KMS-11 (cell line): Measurements from ENCODE around the gene GRM7.

Experiments used
- H2AFZ ChIP-seq: fragments of 200-600 bp; sonication (generic); 2 replicates; pipeline ENCODE4 v1.6.1; 2016; ENCODE audit warnings: antibody characterized with exemption, mixed run types, low read depth
- H3K27ac ChIP-seq: fragments of 200-600 bp; sonication (generic); 2 replicates; pipeline ENCODE4 v1.6.1; 2016; ENCODE audit warnings: mild to moderate bottlenecking, mixed run types
- H3K27me3 ChIP-seq: fragments of 200-600 bp; sonication (generic); 2 replicates; pipeline ENCODE4 v1.6.1; 2017; ENCODE audit warnings: mild to moderate bottlenecking, low read depth, mixed run types, moderate library complexity; ENCODE audit not compliant: insufficient read depth
- H3K36me3 ChIP-seq: fragments of 200-600 bp; sonication (generic); 2 replicates; pipeline ENCODE4 v1.6.1; 2017; ENCODE audit warnings: mild to moderate bottlenecking, mixed run types; ENCODE audit not compliant: insufficient read depth
- H3K4me1 ChIP-seq: fragments of 200-600 bp; sonication (generic); 2 replicates; pipeline ENCODE4 v1.6.1; 2016; ENCODE audit warnings: mild to moderate bottlenecking, low read depth, mixed run types; ENCODE audit not compliant: poor library complexity, severe bottlenecking
- H3K4me2 ChIP-seq: fragments of 200-600 bp; sonication (generic); 2 replicates; pipeline ENCODE4 v1.7.0; 2016; ENCODE audit warnings: mild to moderate bottlenecking, mixed run types
- H3K4me3 ChIP-seq: fragments of 200-600 bp; sonication (generic); IDR thresholded peaks from 2 replicates; pipeline ENCODE4 v1.6.1; 2017; ENCODE audit warnings: low read depth, low read length, mixed read lengths; ENCODE audit not compliant: insufficient read depth
- H3K79me2 ChIP-seq: fragments of 200-600 bp; sonication (generic); 2 replicates; pipeline ENCODE4 v1.6.1; 2016; ENCODE audit warnings: low read depth, mixed run types; ENCODE audit not compliant: insufficient read depth
- H3K9ac ChIP-seq: fragments of 200-600 bp; sonication (generic); 2 replicates; pipeline ENCODE4 v1.6.1; 2016; ENCODE audit warnings: mild to moderate bottlenecking, mixed run types
- H4K20me1 ChIP-seq: fragments of 200-600 bp; sonication (generic); 2 replicates; pipeline ENCODE4 v1.6.1; 2016; ENCODE audit warnings: mild to moderate bottlenecking, mixed run types; ENCODE audit not compliant: insufficient read depth
- TF ChIP-seq, protein P1 (sequence below): fragments of 200-600 bp; sonication (generic); conservative IDR thresholded peaks from 2 replicates; pipeline ENCODE4 v1.6.1; 2017; ENCODE audit warnings: low read depth, mild to moderate bottlenecking, antibody characterized with exemption, low read length, moderate library complexity, mixed read lengths

The GRM7 gene

DNA sequence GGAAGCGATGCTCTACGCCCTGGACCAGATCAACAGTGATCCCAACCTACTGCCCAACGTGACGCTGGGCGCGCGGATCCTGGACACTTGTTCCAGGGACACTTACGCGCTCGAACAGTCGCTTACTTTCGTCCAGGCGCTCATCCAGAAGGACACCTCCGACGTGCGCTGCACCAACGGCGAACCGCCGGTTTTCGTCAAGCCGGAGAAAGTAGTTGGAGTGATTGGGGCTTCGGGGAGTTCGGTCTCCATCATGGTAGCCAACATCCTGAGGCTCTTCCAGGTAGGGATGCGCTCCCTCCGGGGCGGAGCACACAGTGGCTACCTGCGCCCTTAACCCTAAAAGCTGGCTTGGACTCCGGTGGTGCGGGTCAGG lies 698 bp downstream of the GRM7 start:
- TF ChIP-seq, protein P1, sequence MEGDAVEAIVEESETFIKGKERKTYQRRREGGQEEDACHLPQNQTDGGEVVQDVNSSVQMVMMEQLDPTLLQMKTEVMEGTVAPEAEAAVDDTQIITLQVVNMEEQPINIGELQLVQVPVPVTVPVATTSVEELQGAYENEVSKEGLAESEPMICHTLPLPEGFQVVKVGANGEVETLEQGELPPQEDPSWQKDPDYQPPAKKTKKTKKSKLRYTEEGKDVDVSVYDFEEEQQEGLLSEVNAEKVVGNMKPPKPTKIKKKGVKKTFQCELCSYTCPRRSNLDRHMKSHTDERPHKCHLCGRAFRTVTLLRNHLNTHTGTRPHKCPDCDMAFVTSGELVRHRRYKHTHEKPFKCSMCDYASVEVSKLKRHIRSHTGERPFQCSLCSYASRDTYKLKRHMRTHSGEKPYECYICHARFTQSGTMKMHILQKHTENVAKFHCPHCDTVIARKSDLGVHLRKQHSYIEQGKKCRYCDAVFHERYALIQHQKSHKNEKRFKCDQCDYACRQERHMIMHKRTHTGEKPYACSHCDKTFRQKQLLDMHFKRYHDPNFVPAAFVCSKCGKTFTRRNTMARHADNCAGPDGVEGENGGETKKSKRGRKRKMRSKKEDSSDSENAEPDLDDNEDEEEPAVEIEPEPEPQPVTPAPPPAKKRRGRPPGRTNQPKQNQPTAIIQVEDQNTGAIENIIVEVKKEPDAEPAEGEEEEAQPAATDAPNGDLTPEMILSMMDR = no peak
- no peaks in the 10 kb centered on the region for H4K20me1 ChIP-seq
- no peaks in the 10 kb centered on the region for H3K36me3 ChIP-seq
- no peak overlapping the region for H3K4me3 ChIP-seq
- H3K27ac ChIP-seq = no peak overlapping the region
- no peak overlapping the region for H2AFZ ChIP-seq
- H3K9ac ChIP-seq = no peak overlapping the region
- H3K27me3 ChIP-seq = no peaks in the 10 kb centered on the region
- H3K79me2 ChIP-seq = no peaks in the 10 kb centered on the region
- H3K4me2 ChIP-seq = no peak overlapping the region
- H3K4me1 ChIP-seq = no peaks in the 10 kb centered on the region

DNA sequence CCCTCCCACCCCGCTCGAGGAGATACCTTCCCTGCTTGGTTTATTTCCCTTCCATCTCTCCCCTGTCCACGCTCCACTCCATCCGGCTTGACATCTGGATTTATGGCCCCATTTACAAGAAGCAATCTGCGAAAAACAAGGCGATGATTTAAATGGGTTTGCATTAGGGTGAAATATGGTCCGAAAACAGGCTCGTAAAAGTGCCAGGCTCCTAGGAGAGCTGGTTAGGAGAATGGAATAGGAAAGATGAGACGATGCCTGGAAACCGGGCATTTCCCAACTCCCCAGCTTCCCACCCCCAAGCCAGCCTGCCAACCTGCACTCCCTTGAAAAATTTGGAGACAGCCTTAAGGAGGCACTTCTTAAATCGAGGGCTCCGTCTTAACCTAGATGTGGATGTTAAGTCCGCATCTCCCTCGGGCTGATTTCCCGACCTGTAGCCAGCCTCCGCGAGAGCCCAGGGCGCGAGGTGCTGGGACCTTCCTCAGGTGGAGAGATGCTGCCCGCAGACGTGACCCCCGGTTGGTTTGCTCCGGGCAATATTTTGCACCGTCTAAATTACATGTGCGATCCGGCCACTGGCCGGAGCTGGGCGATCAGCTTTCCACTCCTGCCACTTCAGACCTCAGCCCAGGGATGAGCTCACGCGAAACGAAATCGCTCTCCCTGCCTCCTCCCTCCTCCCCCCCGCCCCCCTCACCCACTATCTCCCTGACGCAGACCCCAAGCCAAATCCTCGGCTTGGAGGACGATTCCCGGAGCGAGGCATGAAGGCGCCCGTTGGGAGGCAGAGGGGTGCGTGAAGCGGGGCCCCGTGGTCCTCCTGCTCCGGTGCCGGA lies 1.3 kb downstream of the GRM7 start:
- no peak overlapping the region for H3K4me2 ChIP-seq
- TF ChIP-seq, protein P1 = no peak
- H3K79me2 ChIP-seq = no peaks in the 10 kb centered on the region
- H3K4me3 ChIP-seq = no peak overlapping the region
- H3K9ac ChIP-seq = no peak overlapping the region
- no peak overlapping the region for H2AFZ ChIP-seq
- no peaks in the 10 kb centered on the region for H3K27me3 ChIP-seq
- no peak overlapping the region for H3K27ac ChIP-seq
- H3K4me1 ChIP-seq = no peaks in the 10 kb centered on the region
- H4K20me1 ChIP-seq = no peaks in the 10 kb centered on the region
- no peaks in the 10 kb centered on the region for H3K36me3 ChIP-seq

DNA sequence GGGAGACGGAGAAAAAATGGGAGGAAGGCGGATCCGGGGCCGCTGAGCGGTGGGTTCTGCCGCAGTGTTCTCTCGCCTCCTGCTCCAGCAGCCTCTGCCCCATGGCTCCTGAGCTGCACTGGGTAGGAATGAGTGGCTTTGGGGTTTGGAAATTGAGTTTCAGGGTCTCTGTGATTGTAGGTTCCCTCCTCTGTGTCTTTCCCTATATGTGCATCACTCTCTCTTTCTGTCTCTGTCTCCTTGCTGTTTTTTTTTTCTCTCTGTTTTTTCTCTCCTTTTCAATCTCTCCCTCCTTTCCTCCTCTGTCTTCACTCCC lies 1.9 kb downstream of the GRM7 start:
- no peak overlapping the region for H3K9ac ChIP-seq
- H3K4me3 ChIP-seq = no peak overlapping the region
- no peak overlapping the region for H3K4me2 ChIP-seq
- no peaks in the 10 kb centered on the region for H3K79me2 ChIP-seq
- TF ChIP-seq, protein P1 = no peak
- no peak overlapping the region for H2AFZ ChIP-seq
- no peaks in the 10 kb centered on the region for H3K27me3 ChIP-seq
- no peak overlapping the region for H3K27ac ChIP-seq
- no peaks in the 10 kb centered on the region for H3K4me1 ChIP-seq
- H3K36me3 ChIP-seq = no peaks in the 10 kb centered on the region
- no peaks in the 10 kb centered on the region for H4K20me1 ChIP-seq

DNA sequence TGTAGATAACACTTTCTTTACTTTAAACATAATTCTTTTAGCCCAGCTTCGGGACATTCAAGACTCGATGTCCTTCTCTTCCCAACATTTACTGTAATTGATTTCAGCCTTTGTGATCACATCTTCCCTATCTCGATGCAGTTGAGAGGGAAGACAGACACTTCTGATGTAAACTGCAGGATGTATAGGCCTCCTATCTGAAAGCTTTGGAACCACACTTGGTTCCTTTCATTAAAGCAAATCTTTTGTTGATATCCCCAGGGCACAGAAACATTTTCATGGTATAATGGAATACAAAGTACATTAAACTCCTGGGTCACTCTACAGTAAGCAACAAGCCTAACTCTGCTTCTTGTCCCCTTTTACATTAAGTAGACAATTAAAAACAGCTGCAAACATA lies 6.4 kb downstream of the GRM7 start:
- TF ChIP-seq, protein P1 = no peak
- H4K20me1 ChIP-seq = no peaks in the 10 kb centered on the region

More for the DNA sequence above, 6.4 kb downstream of the GRM7 start:
- H3K4me2 ChIP-seq = no peak overlapping the region
- H3K36me3 ChIP-seq = no peaks in the 10 kb centered on the region
- no peak overlapping the region for H3K4me3 ChIP-seq
- no peaks in the 10 kb centered on the region for H3K79me2 ChIP-seq
- H3K4me1 ChIP-seq = no peaks in the 10 kb centered on the region
- no peak overlapping the region for H3K27ac ChIP-seq
- H2AFZ ChIP-seq = no peak overlapping the region
- no peak overlapping the region for H3K9ac ChIP-seq
- no peaks in the 10 kb centered on the region for H3K27me3 ChIP-seq
